ENCODE data around the gene CCPG1.
A peak's percentile ranks its signal among the peaks of the same experiment; 100 is the strongest.

The CCPG1 gene

DNA sequence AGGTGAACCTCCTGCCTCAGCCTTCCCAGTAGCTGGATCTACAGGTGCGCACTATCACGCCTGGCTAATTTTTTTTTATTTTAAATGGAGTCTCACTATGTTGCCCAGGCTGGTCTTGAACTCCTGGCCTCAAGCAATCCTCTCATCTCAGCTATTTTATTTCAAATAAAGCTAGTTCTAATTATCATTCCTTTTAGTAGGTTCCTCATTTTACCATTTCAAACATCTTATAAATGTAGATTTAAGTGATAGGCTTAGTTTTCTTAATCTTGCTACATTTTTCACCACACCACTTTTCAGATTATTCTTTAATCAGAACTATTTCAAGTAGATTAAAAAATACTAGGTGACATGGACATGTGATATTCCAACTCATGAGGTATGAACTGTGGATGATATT, 58.9 kb downstream of the CCPG1 start:
- Histone ChIP-seq H3K4me3 (ENCODE audit: low read depth, low read length) (no peak overlapping the region), H3K36me3 (replicated peaks) (peaks cover 3% of the 10 kb centered on the region), H3K27ac (no peak overlapping the region), H3K27me3 (replicated peaks) (no peaks in the 10 kb centered on the region)
- TF ChIP-seq, protein P1, sequence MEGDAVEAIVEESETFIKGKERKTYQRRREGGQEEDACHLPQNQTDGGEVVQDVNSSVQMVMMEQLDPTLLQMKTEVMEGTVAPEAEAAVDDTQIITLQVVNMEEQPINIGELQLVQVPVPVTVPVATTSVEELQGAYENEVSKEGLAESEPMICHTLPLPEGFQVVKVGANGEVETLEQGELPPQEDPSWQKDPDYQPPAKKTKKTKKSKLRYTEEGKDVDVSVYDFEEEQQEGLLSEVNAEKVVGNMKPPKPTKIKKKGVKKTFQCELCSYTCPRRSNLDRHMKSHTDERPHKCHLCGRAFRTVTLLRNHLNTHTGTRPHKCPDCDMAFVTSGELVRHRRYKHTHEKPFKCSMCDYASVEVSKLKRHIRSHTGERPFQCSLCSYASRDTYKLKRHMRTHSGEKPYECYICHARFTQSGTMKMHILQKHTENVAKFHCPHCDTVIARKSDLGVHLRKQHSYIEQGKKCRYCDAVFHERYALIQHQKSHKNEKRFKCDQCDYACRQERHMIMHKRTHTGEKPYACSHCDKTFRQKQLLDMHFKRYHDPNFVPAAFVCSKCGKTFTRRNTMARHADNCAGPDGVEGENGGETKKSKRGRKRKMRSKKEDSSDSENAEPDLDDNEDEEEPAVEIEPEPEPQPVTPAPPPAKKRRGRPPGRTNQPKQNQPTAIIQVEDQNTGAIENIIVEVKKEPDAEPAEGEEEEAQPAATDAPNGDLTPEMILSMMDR (IDR thresholded peaks at IDR 0.05; ENCODE audit: low read depth, low read length, missing control alignments), result no peak
- no peak for DNase-seq
- in situ Hi-C loops (cut with HindIII; ENCODE audit: low pct_ligation_motif_present, low sequenced_read_pairs), result no loop called here

DNA sequence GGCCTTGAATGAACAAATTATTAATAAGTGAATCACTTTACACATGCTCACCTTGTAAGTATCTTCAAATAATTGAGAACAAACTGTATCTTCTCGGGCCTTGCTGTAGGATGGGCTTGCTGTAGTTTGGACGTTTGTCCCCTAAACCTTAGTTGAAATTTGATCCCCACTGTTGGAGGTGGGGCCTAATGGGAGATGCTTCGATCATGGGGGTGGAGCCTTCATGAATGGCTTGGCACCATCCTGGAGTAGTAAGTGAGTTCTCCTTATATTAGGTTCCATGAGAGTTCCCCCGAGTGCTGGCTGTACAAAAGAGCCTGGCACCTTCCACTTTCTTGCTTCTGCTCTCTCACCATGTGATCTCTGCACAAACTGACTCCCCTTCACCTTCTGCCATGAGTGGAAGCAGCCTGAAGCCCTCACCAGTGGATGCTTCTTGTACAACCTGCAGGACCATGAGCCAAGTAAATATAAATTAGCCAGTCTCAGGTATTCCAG, 59.8 kb downstream of the CCPG1 start:
- TF ChIP-seq, protein P1 (IDR thresholded peaks at IDR 0.05; ENCODE audit: low read depth, low read length, missing control alignments), result no peak
- in situ Hi-C loops (cut with HindIII; ENCODE audit: low pct_ligation_motif_present, low sequenced_read_pairs), result no loop called here
- Histone ChIP-seq H3K4me3 (ENCODE audit: low read depth, low read length) (no peak overlapping the region), H3K27ac (no peak overlapping the region), H3K27me3 (replicated peaks) (no peaks in the 10 kb centered on the region), H3K36me3 (replicated peaks) (peaks cover 3% of the 10 kb centered on the region)
- DNase-seq, result no peak

DNA sequence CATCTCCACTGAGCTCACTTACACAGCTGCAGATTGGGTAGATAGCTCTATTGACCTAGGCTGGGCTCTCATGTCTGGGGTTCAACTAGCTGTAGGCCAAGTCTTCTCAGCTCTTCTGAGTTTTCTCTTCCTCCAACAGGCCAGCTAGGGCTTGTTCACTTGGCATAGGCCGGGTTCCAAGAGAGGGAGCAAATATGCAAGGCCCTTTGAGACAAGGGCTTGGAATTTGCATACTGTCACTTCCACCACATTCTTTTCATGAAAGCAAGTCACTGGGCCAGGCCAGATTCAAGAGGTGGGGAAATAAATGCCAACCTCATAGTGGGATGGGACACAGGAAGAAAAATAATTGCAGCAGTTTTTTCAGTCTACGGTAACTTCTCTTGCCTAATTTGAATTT, 64.0 kb downstream of the CCPG1 start:
- peaks cover 3% of the 10 kb centered on the region for H3K36me3 ChIP-seq (replicated peaks)
- TF ChIP-seq, protein P1 (IDR thresholded peaks at IDR 0.05; ENCODE audit: low read depth, low read length, missing control alignments), result no peak
- H3K27me3 ChIP-seq (replicated peaks), result no peaks in the 10 kb centered on the region
- H3K4me3 ChIP-seq (ENCODE audit: low read depth, low read length), result no peak overlapping the region
- in situ Hi-C loops (cut with HindIII; ENCODE audit: low pct_ligation_motif_present, low sequenced_read_pairs), result no loop called here
- peak; percentile 7 for DNase-seq
- H3K27ac ChIP-seq, result no peak overlapping the region

DNA sequence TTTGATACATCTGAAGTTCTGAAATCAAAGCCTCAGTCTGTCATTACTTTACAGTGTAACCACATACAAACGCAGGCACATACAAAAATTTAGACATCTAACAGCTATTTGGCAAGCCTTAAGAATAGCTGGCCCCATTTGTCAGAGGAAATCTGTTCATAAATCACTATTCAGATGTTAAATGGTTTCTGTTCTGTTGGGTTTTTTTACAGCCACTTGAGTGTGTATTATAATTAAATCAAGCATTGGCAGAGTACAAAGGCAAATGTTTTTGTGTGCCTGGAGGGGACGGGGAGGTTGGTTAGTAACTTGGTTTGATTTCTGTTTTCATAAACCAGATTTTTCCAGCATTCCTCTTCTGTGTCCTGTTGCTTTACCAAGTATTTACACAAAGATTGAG, 65.0 kb downstream of the CCPG1 start:
- H3K27ac ChIP-seq, result no peak overlapping the region

DNA sequence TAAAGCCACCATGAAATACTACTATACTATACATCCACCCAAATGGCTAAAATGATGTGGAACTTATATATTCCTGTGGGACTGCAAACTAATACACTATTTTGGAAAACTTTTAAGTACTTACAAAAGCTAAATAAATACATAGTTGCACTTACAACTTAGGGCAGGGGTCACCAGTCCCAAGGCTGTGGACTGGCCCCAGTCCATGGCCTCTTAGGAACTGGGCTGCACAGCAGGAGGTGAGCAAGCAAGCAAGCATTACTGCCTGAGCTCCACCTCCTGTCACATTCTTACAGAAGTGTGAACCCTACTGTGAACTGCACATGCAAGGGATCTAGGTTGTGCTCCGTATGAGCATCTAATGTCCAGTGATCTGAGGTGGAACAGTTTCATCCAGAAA, 71.0 kb downstream of the CCPG1 start:
- in situ Hi-C loops (cut with HindIII; ENCODE audit: low pct_ligation_motif_present, low sequenced_read_pairs), result no loop called here
- H3K27ac ChIP-seq, result no peak overlapping the region
- H3K4me3 ChIP-seq (ENCODE audit: low read depth, low read length), result no peak overlapping the region
- TF ChIP-seq, protein P1 (IDR thresholded peaks at IDR 0.05; ENCODE audit: low read depth, low read length, missing control alignments), result no peak
- DNase-seq, result no peak
- H3K27me3 ChIP-seq (replicated peaks), result no peaks in the 10 kb centered on the region
- H3K36me3 ChIP-seq (replicated peaks), result peaks cover 2% of the 10 kb centered on the region

More for the DNA sequence above, 65.0 kb downstream of the CCPG1 start:
- peaks cover 3% of the 10 kb centered on the region for H3K36me3 ChIP-seq (replicated peaks)
- no peak overlapping the region for H3K4me3 ChIP-seq (ENCODE audit: low read depth, low read length)
- TF ChIP-seq, protein P1 (IDR thresholded peaks at IDR 0.05; ENCODE audit: low read depth, low read length, missing control alignments), result no peak
- in situ Hi-C loops (cut with HindIII; ENCODE audit: low pct_ligation_motif_present, low sequenced_read_pairs), result no loop called here
- DNase-seq, result no peak
- H3K27me3 ChIP-seq (replicated peaks), result no peaks in the 10 kb centered on the region

DNA sequence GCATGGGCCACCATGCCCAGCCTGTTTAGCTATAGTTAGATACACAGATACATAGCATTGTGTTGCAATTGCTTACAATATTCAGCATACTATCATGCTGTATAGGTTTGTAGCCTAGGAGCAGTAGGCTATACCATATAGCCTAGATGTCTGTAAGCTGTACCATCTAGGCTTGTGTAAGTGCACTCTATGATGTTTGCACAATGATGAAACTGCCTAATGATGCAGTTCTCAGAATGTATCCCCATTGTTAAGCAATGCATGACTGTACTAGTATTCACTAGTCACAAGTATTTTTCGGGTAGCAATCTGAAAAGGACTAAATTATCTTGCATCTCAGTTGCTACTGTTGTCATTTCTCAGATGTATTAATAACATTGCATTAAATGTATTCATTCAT, 73.2 kb downstream of the CCPG1 start:
- H3K36me3 ChIP-seq (replicated peaks), result peaks cover 2% of the 10 kb centered on the region
- no peak overlapping the region for H3K4me3 ChIP-seq (ENCODE audit: low read depth, low read length)
- TF ChIP-seq, protein P1 (IDR thresholded peaks at IDR 0.05; ENCODE audit: low read depth, low read length, missing control alignments), result no peak
- DNase-seq, result no peak
- no peak overlapping the region for H3K27ac ChIP-seq
- in situ Hi-C loops (cut with HindIII; ENCODE audit: low pct_ligation_motif_present, low sequenced_read_pairs), result no loop called here
- H3K27me3 ChIP-seq (replicated peaks), result no peaks in the 10 kb centered on the region

Measured in brain microvascular endothelial cell (primary cell).